GM18526 (cell line): ENCODE measurements around the gene SET.

Experiments used
- POLR2A ChIP-seq: IDR thresholded peaks from 3 replicates; pipeline ENCODE4 v1.6.1; 2011; ENCODE audit not compliant: insufficient read length; ENCODE audit errors: extremely low read depth

Gene SET

DNA sequence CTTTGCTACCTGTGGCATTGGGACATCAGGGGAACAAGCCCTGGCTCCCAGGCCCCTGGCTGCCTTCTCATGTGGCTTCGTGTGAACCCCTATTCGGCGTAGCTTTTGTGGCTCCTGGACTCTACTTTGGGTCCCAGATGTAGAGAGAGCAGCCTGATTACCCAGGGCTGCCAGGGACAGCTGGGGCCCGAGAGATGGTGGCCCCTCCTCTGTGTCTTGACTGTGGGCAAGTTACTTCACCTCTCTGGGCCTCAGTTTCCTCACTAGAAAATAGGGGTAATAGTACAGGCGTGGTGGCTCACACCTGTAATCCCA lies 15.3 kb downstream of the SET start:
- no peak for TF ChIP-seq POLR2A

DNA sequence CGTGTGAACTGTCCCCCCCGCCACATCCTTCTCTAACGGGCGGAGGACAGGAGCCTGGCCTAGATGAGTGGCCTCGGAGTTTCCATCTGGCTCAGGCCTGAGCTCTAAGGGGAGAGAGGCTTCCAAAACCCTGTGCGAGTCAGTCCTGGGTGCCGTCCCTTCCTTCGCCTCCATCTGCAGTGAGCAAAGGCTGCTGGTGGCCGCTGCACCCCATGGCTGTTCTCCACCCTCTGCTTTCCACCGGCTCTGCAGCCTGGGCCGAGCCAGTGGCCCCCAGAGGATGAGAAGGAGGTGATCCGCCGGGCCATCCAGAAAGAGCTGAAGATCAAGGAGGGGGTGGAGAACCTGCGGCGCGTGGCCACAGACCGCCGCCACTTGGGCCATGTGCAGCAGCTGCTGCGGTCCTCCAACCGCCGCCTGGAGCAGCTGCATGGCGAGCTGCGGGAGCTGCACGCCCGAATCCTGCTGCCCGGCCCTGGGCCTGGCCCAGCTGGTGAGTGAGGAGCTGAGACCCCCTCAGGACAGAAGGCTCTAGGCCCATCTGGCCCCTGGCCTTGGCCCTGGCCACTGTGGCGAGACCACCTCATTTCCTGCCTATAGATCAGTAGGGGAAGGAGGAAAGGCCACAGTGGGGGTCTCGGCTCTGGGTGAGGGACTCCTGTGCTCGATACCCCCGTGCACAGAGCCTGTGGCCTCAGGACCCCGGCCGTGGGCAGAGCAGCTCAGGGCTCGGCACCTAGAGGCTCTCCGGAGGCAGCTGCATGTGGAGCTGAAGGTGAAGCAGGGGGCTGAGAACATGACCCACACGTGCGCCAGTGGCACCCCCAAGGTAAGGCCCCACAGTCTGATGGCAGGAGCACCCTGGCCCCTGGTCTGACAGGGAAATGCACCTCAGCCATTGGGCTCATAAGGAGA lies 16.3 kb downstream of the SET start:
- no peak for TF ChIP-seq POLR2A

DNA sequence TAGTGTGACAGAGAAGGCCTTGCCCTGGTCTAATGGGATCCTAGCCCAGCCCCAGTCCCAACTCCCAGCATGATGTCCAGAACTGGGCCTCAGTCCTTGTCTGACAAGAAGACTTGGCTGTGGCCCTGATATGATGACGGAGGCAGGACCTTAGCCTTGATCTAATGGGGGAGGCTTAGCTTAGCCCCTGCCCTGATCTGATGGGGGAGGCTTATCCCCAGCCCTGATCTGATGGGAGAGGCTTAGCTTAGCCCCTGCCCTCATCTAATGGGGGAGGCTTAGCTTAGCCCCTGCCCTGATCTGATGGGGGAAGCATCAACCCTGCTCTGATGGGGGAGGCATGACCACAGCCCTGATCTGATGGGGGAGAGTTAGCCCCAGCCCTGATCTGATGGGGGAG lies 17.0 kb downstream of the SET start:
- TF ChIP-seq POLR2A: no peak

- TF ChIP-seq POLR2A: no peak
These were observed 17.8 kb downstream of the SET start for GRCh38 chr9:128706671-128707381.

GRCh38 chr9:128707446-128707845 lies 18.4 kb downstream of the SET start:
- no peak for TF ChIP-seq POLR2A

DNA sequence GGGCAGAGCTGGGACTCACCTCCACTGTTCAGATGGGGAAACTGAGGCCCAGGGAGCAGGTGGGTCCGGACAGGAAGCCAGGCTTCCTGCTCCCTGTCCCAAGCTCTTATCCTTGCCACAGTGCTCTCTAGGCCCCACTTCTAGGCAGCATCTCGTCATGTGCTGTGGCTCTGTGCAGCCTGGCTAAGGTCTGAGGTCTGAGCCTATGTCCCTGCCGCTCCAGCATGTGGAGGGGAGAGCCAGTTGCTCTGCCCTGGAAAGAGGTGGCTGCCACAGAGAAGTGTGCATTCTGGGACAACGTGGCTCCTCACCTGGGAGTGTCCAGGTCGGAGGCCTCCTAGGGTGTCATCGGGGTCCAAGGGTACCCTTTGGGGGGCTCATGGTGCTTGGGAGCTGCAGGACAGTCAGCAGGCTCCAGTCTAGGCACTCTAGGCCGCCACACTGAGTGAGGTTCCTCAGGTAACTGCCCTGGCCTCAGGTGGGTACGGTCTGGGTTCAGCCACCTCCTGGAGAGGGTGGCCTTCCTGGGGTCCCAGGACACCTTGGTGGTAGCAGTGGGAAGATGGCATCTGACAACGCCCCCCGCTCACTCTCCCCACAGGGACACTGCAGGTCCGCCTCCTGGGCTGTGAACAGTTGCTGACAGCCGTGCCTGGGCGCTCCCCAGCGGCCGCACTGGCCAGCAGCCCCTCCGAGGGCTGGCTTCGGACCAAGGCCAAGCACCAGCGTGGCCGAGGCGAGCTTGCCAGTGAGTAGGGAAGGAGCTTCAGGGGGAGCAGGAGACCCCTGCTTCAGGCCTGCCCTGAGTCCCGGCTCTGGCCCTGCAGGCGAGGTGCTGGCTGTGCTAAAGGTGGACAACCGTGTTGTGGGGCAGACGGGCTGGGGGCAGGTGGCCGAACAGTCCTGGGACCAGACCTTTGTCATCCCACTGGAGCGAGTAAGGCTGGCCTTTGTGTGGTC lies 23.7 kb downstream of the SET start:
- TF ChIP-seq POLR2A: no peak

- TF ChIP-seq POLR2A: no peak
These were observed 24.4 kb downstream of the SET start for GRCh38 chr9:128713411-128713780.

GRCh38 chr9:128713941-128714573 lies 25.0 kb downstream of the SET start:
- no peak for TF ChIP-seq POLR2A

DNA sequence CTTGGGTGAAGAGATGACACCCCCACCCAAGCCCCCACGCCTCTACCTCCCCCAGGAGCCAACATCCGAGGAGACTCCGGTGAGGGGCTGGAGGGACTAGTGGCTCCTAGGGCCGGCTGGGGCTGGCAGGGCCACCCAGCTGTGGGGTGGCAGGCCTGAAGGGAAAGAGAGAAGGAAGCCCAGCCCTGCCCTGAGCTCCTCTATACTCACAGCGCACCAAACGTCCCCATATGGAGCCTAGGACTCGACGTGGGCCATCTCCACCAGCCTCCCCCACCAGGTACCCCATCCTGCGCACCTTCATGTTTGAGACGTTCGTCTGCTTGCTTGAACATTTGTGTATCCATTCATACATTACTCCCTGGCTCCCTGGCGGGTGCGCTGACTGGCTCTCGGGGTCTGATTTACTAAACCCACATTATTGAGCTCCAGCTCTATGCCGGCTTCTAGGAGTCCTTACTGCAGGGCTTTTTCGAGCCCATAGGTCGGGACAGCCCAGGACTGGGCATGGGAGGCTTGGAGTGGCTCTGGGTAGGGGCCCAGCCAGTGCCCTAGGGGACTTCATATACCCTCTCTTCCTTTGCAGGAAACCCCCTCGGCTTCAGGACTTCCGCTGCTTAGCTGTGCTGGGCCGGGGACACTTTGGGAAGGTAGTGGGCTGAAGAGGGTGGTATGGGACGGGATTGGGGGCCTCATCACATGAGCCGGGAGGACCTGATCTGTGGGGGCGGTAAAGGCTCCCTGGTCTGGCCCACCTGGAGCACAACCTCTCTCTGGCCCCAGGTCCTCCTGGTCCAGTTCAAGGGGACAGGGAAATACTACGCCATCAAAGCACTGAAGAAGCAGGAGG lies 25.8 kb downstream of the SET start:
- TF ChIP-seq POLR2A: no peak

- TF ChIP-seq POLR2A: no peak
These were observed 26.4 kb downstream of the SET start for GRCh38 chr9:128715436-128715750.

- TF ChIP-seq POLR2A: no peak
These were observed 27.7 kb downstream of the SET start for GRCh38 chr9:128716581-128717254.

DNA sequence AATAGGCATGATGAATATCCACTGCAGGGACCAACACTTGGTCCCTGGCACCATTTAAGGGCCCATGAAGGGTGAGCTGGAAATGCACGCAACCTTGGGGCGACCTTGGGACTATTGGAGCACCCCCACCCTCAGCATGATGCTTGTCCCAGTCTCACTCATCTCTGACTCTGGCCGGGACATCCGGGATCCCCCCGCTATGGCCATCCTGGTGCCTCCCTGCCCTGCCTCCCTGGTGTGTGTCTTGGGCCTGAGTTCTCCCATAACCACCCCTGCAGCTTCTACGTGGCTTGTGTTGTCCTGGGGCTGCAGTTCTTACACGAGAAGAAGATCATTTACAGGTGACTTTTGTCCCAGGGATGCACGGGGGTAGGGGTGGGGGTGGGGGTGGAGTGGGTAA lies 29.0 kb downstream of the SET start:
- no peak for TF ChIP-seq POLR2A

GRCh38 chr9:128718475-128718874 lies 29.5 kb downstream of the SET start:
- TF ChIP-seq POLR2A: no peak
